GM13977 (cell line): ENCODE results near the gene PPP2R2B.

ENCODE experiments used
- DNase-seq: peaks from one replicate; pipeline ENCODE4 v3.0.0; 2012; ENCODE audit warnings: low spot score
- in situ Hi-C: fragments of 300-500 bp; cut with MboI; formaldehyde crosslinking; loops from one replicate; pipeline ENCODE4 v1.12.0; 2022; ENCODE audit warnings: low sequenced_read_pairs, low pct_unique_long_range_greater_than_20kb, mixed read lengths, inconsistent platforms; ENCODE audit not compliant: unreplicated experiment
- TF ChIP-seq, protein P1 (sequence below): IDR thresholded peaks from 2 replicates; pipeline ENCODE4 v1.5.1; 2012; ENCODE audit warnings: mild to moderate bottlenecking, control low read depth; ENCODE audit not compliant: insufficient read depth; ENCODE audit errors: extremely low read depth, missing control alignments

The PPP2R2B gene

DNA sequence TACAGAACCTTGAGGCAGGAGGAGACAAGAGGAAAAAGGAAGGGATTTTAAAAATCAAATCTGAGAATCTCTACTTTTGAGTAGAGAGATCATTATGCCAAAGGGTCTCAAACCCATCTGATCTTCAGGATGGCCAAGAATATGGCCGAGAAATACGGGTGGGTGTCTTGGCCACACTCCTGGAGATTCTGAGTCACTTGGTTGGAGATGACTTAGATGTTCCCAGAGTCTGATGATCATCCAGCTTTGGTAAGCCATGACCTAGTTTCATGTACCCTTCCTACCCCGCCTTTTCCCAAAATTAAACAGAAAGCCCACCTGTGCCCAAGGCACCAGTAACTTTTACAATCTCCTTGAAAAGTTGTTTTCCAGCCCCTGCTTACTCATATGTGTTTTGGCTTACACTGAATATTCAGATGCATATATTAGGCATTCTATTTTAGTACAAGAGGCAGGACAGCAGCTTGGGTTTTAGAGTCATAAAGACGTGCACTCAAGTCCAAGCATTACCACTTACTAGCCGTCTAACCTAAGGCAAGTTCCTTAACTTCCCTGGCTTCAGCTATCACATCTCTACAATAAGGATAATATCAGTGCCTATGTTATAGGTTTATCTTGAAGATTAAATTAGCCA is 195.5 kb downstream of the PPP2R2B start:
- in situ Hi-C loops = no loop called here
- TF ChIP-seq, protein P1, sequence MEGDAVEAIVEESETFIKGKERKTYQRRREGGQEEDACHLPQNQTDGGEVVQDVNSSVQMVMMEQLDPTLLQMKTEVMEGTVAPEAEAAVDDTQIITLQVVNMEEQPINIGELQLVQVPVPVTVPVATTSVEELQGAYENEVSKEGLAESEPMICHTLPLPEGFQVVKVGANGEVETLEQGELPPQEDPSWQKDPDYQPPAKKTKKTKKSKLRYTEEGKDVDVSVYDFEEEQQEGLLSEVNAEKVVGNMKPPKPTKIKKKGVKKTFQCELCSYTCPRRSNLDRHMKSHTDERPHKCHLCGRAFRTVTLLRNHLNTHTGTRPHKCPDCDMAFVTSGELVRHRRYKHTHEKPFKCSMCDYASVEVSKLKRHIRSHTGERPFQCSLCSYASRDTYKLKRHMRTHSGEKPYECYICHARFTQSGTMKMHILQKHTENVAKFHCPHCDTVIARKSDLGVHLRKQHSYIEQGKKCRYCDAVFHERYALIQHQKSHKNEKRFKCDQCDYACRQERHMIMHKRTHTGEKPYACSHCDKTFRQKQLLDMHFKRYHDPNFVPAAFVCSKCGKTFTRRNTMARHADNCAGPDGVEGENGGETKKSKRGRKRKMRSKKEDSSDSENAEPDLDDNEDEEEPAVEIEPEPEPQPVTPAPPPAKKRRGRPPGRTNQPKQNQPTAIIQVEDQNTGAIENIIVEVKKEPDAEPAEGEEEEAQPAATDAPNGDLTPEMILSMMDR = no peak
- no peak for DNase-seq

DNA sequence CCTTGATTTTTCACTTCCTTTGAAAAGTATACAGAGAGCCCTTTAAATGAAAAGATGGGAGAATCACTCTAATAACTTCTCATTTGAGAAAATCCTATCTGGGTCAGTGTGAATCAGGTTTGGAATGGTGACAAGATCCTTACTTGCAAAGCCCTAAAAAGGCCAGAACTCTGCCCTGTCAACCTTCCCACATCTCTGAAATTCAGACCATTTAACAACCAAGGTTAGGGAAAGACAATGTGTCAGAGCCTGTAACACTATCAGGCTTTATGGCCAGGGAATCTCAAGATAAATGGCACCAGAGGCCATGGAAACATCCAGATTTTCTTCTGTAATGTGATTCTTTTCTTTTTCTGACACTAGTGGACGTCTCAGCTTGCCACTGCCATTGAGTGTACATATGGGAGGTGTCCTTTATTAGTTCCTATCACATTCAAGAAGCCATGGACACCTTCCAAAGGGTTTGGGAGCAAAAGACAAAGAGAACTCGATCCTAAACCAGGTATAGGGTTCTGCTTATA is 196.9 kb downstream of the PPP2R2B start:
- TF ChIP-seq, protein P1 = no peak
- in situ Hi-C loops = no loop called here
- DNase-seq = no peak

DNA sequence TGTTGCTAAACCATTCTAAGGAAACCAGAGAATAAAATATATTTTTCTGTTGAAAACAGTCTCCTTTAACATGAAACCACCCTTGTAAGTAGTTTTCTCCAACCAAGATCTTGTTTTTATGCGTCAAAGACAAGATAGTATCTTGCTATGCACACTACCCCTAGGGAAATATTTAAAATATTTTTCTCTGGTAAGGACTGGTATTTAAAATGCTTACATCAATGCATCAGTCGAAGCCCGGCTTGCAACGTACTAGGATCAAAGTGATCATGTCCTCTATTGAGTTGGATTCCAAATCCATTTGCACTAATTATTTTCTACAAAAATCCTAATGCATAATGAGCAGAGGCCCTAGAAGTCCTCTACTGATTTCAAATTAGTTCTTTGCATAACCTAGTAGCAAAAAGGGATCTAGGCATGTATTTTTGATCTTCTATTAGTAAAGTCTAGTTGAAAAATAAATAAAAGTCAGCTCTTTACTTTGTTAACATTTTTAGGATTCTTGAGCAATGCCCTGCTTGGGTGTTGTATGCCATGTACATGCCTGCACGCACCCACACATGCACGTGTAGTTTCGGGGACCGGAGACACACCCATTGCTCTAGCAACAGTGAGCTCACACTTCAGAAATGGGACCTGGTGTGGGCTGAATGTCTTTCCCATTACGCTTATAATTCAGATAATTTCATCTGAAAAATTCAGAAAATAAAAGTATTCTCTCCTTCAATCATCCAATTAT is 197.5 kb downstream of the PPP2R2B start:
- TF ChIP-seq, protein P1 = no peak
- in situ Hi-C loops = no loop called here
- DNase-seq = no peak

DNA sequence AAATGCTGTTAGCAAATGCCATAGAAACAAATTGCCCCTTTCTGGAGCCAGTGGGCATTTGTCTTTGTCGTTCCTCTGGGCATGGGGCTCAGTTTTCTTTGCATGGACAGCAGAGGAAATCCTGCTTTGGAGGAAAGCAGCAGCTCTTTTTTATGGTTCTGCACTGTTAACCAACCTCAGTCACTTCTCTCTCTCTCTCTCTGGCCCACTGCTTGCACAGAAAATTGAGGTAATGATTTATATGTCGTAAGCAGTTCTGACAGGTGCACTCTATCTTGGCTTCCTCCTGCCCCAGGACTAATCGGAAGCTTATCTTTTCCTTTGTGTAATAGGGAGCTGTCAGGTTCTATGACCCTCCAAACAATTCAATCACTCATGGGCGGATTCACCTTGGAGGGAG is 202.9 kb downstream of the PPP2R2B start:
- DNase-seq = no peak
- TF ChIP-seq, protein P1 = no peak
- in situ Hi-C loops = no loop called here

DNA sequence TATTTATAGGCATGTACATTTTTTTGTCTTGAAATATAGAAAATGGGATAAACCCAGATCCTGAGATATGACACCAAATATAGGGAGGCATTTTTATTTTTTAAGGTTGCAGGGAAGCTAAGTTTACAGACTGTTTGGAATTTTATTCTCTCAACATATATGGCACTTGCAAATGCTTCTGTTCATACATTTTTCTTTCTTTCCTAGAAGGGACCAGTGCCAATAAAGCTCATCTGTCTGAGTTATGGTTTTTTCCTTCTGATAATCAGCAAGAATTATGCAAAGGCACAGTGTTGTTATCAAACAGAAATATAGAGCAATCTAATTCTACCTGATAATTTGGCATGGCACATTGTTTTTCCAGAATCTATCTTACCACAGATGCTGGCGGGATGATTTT is 205.7 kb downstream of the PPP2R2B start:
- TF ChIP-seq, protein P1 = no peak
- no peak for DNase-seq
- in situ Hi-C loops = loop anchor here (25.0 kb wide), 1 partner anchor 289 kb away; no protein-coding TSS in a partner anchor

DNA sequence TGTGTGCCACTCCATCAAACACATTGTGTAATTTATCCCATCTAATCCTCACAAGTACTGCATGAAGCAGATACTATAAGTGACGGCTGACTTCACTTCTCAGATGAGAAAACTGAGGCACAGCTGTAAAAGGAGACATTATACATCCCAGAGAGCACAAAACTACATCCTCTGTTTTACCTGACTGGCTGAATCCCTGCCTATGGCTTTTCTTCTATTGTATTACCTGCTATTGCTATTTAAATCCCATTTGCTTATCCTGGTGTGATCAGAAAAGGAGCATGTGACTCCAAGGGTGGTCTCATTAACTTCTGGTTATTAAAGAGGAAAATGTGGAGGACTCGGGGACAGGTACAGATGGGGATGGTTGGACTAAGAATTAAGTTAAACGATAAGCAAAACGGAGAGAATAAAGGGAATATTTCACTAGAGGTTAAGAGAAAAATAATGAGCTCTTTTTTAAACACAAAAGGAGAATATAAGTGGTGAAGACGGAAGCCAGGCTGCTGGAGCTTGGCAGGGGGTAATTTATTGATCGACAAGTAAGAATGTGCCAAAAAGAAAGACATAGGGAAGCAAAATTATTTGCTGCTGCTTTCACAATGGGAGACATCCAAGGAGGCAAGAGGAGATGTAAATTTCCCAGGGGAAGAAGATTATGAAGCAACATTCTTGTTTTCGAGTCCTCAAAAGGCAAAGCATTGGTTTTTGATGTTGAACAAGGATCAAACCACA is 206.8 kb downstream of the PPP2R2B start:
- no peak for DNase-seq
- TF ChIP-seq, protein P1 = no peak
- in situ Hi-C loops = loop anchor here (25.0 kb wide), 1 partner anchor 291 kb away; no protein-coding TSS in a partner anchor
